Chondrocyte (in vitro differentiated cells): ENCODE measurements around the gene RPTOR. TPM values are rescaled to one million over a fixed set of nuclear protein-coding genes. Genes with fewer than 3 reads are reported as not detected.
A peak's percentile ranks its signal among the peaks of the same experiment; 100 is the strongest.

Experiments
- DNase-seq: peaks from one replicate; pipeline ENCODE4 v3.0.0; 2021; ENCODE audit warnings: mixed read lengths, low spot score
- H3K27ac Mint-ChIP-seq: one replicate; pipeline ENCODE4 v1.8.0; 2021; ENCODE audit warnings: mild to moderate bottlenecking, moderate library complexity, mixed read lengths; ENCODE audit not compliant: unreplicated experiment
- H3K27me3 Mint-ChIP-seq: 2 replicates; pipeline ENCODE4 v1.8.0; 2021; ENCODE audit warnings: low read depth, mixed read lengths
- H3K36me3 Mint-ChIP-seq: 2 replicates; pipeline ENCODE4 v1.8.0; 2021; ENCODE audit warnings: low read depth, mixed read lengths
- H3K4me1 Mint-ChIP-seq: 2 replicates; pipeline ENCODE4 v1.8.0; 2021; ENCODE audit warnings: low read depth, mild to moderate bottlenecking, mixed read lengths
- H3K4me3 Mint-ChIP-seq: one replicate; pipeline ENCODE4 v1.8.0; 2021; ENCODE audit warnings: mild to moderate bottlenecking, moderate library complexity, mixed read lengths; ENCODE audit not compliant: unreplicated experiment
- H3K9me3 Mint-ChIP-seq: 2 replicates; pipeline ENCODE4 v1.8.0; 2021; ENCODE audit warnings: low read depth, mixed read lengths
- total RNA-seq: library from RNA; stranded (reverse); gene quantifications from 3 replicates; pipeline ENCODE4 v1.2.1, GENCODE V29; 2021
- TF ChIP-seq, protein P1 (sequence below): fragments of 200-600 bp; sonication (generic); IDR thresholded peaks from 2 replicates; pipeline ENCODE4 v1.5.0; 2021; ENCODE audit warnings: antibody characterized with exemption, mild to moderate bottlenecking, moderate library complexity

Gene RPTOR
- total RNA-seq, 1 donor from 2014 or later = 30.9 TPM

GRCh38 chr17:80846932-80847331 is 302.3 kb downstream of the RPTOR start:
- Mint-ChIP-seq H3K4me3 (no peak overlapping the region), H3K36me3 (peaks cover 10% of the 10 kb centered on the region)

DNA sequence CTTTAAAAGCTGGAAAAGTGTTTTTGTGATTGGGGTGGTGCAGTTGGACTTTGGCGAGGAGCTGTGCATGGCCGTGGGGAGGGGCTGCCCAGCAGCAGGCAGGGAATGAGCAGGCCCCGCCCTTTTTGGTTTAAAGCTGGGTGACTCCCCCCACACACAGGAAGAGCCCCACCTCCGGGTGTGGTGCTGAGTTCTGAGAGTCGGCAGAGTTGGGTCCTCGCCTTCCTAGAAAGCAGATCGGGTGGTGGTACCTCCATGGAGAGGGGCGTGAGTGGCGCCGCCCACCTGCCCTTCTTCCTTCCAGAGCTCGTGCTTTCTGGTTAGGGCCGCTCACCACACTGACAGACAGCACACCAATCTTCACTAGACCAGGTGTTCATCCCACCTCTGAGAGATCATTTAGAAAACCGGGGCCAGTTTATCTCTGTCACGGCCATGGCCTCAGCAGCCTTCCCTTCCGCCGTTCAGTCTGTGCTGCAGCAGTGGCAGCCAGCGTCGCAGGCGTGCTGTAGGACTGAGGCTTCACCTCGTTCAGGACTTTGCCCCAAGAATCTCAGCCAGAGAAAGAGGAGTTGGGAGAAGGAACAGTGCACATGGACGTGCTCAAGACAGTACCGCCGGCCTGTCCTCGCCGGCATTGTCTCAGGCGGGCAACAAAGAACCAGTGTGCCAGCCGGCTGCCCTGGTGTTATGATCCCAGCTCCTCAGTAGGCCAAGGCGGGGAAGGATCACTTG is 303.0 kb downstream of the RPTOR start:
- H3K27ac Mint-ChIP-seq = no peak overlapping the region
- peaks cover 9% of the 10 kb centered on the region for H3K4me1 Mint-ChIP-seq
- peaks cover 10% of the 10 kb centered on the region for H3K36me3 Mint-ChIP-seq

More at GRCh38 chr17:80846932-80847331, 302.3 kb downstream of the RPTOR start:
- Mint-ChIP-seq H3K27me3 (no peaks in the 10 kb centered on the region), H3K9me3 (no peaks in the 10 kb centered on the region), H3K4me1 (peaks cover 9% of the 10 kb centered on the region), H3K27ac (no peak overlapping the region)
- TF ChIP-seq, protein P1, sequence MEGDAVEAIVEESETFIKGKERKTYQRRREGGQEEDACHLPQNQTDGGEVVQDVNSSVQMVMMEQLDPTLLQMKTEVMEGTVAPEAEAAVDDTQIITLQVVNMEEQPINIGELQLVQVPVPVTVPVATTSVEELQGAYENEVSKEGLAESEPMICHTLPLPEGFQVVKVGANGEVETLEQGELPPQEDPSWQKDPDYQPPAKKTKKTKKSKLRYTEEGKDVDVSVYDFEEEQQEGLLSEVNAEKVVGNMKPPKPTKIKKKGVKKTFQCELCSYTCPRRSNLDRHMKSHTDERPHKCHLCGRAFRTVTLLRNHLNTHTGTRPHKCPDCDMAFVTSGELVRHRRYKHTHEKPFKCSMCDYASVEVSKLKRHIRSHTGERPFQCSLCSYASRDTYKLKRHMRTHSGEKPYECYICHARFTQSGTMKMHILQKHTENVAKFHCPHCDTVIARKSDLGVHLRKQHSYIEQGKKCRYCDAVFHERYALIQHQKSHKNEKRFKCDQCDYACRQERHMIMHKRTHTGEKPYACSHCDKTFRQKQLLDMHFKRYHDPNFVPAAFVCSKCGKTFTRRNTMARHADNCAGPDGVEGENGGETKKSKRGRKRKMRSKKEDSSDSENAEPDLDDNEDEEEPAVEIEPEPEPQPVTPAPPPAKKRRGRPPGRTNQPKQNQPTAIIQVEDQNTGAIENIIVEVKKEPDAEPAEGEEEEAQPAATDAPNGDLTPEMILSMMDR = no peak
- peak; percentile 77 for DNase-seq

DNA sequence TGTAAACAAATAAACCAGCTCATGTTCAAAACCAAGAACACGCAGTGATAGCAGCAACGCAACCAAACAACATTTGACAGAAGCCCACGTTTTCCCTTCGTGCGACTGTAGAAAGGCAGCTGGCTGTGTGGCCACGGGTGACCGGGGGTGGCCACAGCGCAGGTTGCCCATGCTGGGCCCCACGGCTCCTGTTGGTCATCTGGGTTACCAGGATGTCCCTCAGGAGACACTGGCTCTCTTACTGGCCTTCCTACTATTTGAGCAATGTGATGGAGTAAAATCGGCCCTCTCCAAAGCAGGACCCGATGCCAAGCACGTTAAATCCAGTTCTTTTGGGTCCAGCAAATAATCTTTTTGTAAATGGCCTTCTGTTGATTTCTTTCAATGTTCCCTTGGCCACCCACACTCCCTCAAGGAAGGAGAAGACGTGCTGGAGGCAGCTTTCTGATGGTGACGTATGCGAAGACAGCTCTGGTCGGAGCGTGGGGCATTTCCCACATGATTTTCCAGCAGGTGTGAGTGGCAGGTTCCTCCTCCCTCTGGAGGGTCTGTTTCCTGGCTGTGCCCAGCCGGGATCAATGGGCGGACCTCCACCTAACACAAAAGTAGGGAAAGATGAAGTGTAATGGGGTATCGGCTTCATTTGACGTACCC is 303.9 kb downstream of the RPTOR start:
- H3K27me3 Mint-ChIP-seq = no peaks in the 10 kb centered on the region
- H3K9me3 Mint-ChIP-seq = no peaks in the 10 kb centered on the region
- DNase-seq = peak; percentile 72
- peaks cover 9% of the 10 kb centered on the region for H3K4me1 Mint-ChIP-seq
- H3K27ac Mint-ChIP-seq = no peak overlapping the region
- TF ChIP-seq, protein P1 = no peak
- H3K4me3 Mint-ChIP-seq = no peak overlapping the region
- peaks cover 10% of the 10 kb centered on the region for H3K36me3 Mint-ChIP-seq

More for the DNA sequence above, 303.0 kb downstream of the RPTOR start:
- TF ChIP-seq, protein P1 = no peak
- Mint-ChIP-seq H3K9me3 (no peaks in the 10 kb centered on the region), H3K4me3 (no peak overlapping the region), H3K27me3 (no peaks in the 10 kb centered on the region)
- peak; percentile 64 for DNase-seq

GRCh38 chr17:80849119-80849518 is 304.5 kb downstream of the RPTOR start:
- TF ChIP-seq, protein P1 = no peak
- H3K36me3 Mint-ChIP-seq = peaks cover 10% of the 10 kb centered on the region
- H3K4me3 Mint-ChIP-seq = no peak overlapping the region
- no peaks in the 10 kb centered on the region for H3K27me3 Mint-ChIP-seq
- peaks cover 9% of the 10 kb centered on the region for H3K4me1 Mint-ChIP-seq
- no peaks in the 10 kb centered on the region for H3K9me3 Mint-ChIP-seq
- no peak overlapping the region for H3K27ac Mint-ChIP-seq
- DNase-seq = peak; percentile 51

- Mint-ChIP-seq H3K4me3 (no peak overlapping the region), H3K27me3 (no peaks in the 10 kb centered on the region), H3K36me3 (peaks cover 10% of the 10 kb centered on the region), H3K4me1 (peaks cover 13% of the 10 kb centered on the region), H3K9me3 (no peaks in the 10 kb centered on the region), H3K27ac (no peak overlapping the region)
- DNase-seq = peak; percentile 27
- TF ChIP-seq, protein P1 = no peak
Observed at GRCh38 chr17:80850109-80850508, 305.5 kb downstream of the RPTOR start.
